Epithelial cell of proximal tubule (primary cell): ENCODE data around the gene CYP27C1. TPM values are rescaled to one million over a fixed set of nuclear protein-coding genes. Genes with fewer than 3 reads are reported as not detected.
"Not testable (repeated sequence)": the region's sequence is repeated elsewhere in the genome, so short reads cannot be mapped to it uniquely, and the experiment has no call there.

Experiments
- DNase-seq: peaks from one replicate; pipeline ENCODE4 v3.0.0-alpha.2; 2011; ENCODE audit warnings: low read depth
- H3K4me3 ChIP-seq: 2 replicates; pipeline ENCODE4 v1.5.1; 2011; ENCODE audit warnings: low read depth, mild to moderate bottlenecking, low read length
- CTCF ChIP-seq: conservative IDR thresholded peaks from 2 replicates; pipeline ENCODE4 v1.5.1; 2012; ENCODE audit warnings: low read depth, mild to moderate bottlenecking, low read length
- total RNA-seq: library from RNA; depleted of rRNA; stranded (reverse); fragments of >200 nt; gene quantifications from 2 replicates; pipeline ENCODE4 v1.2.3, GENCODE V29; 2015

The CYP27C1 gene
- total RNA-seq, 1 donor from 2014 or later, result 0.52 TPM

GRCh38 chr2:127254386-127254981 lies 34.4 kb upstream of the CYP27C1 start:
- TF ChIP-seq CTCF, result no peak
- H3K4me3 ChIP-seq, result no peak overlapping the region
- no peak for DNase-seq

- H3K4me3 ChIP-seq, DNase-seq: not testable (repeated sequence)
Measured at GRCh38 chr2:127241184-127241583, 21.1 kb upstream of the CYP27C1 start.

- no peak for DNase-seq
- TF ChIP-seq CTCF, result no peak
Measured at GRCh38 chr2:127239395-127239794, 19.3 kb upstream of the CYP27C1 start.

GRCh38 chr2:127237768-127238167 lies 17.7 kb upstream of the CYP27C1 start:
- H3K4me3 ChIP-seq, DNase-seq: not testable (repeated sequence)

More at GRCh38 chr2:127239395-127239794, 19.3 kb upstream of the CYP27C1 start:
- no peak overlapping the region for H3K4me3 ChIP-seq

- TF ChIP-seq CTCF, result no peak
- no peak overlapping the region for H3K4me3 ChIP-seq
- no peak for DNase-seq
Measured at GRCh38 chr2:127235082-127235702, 15.1 kb upstream of the CYP27C1 start.

GRCh38 chr2:127233710-127234109 lies 13.6 kb upstream of the CYP27C1 start:
- no peak overlapping the region for H3K4me3 ChIP-seq
- no peak for TF ChIP-seq CTCF
- no peak for DNase-seq

- DNase-seq, result no peak
- H3K4me3 ChIP-seq, result no peak overlapping the region
- TF ChIP-seq CTCF, result no peak
Measured at GRCh38 chr2:127231130-127231865, 11.2 kb upstream of the CYP27C1 start.

GRCh38 chr2:127229555-127229954 lies 9.5 kb upstream of the CYP27C1 start:
- H3K4me3 ChIP-seq, result no peak overlapping the region
- DNase-seq, result no peak
- TF ChIP-seq CTCF, result no peak
